Measurements from ENCODE around the gene TRIM71. TPM values are rescaled to one million over a fixed set of nuclear protein-coding genes. Genes with fewer than 3 reads are reported as not detected.

TRIM71 gene
- polyA plus RNA-seq, 1 donor (not counting 4 experiments of a cell fraction or from before 2014, with no cell fraction given) = not detected

GRCh38 chr3:32885283-32885901, 67.6 kb downstream of the TRIM71 start:
- TF ChIP-seq CTCF (optimal IDR thresholded peaks at IDR 0.05 in 1 of 3, IDR thresholded peaks at IDR 0.05 in 1 of 3, conservative IDR thresholded peaks at IDR 0.05 in 1 of 3; ENCODE audit: extremely low read depth in 1 of 3, insufficient read depth in 2 of 3, low read length in 3 of 3) = no peak
- TF ChIP-seq EZH2 (IDR thresholded peaks at IDR 0.05; ENCODE audit: low read length) = no peak
- Histone ChIP-seq H4K20me1 (ENCODE audit: control insufficient read depth, extremely low read depth, insufficient read depth, low read length) (no peaks in the 10 kb centered on the region), H3K9me1 (ENCODE audit: control insufficient read depth, extremely low read depth, insufficient read depth, low read length) (no peaks in the 10 kb centered on the region), H3K36me3 (ENCODE audit: control insufficient read depth in 2 of 2, extremely low read depth in 1 of 2, insufficient read depth in 2 of 2, low read length in 2 of 2) (no peaks in the 10 kb centered on the region), H3K27ac (ENCODE audit: control insufficient read depth, insufficient read depth, low read length) (no peak overlapping the region), H3K9ac (ENCODE audit: control insufficient read depth, extremely low read depth, insufficient read depth, low read length) (no peak overlapping the region), H3K27me3 (ENCODE audit: control insufficient read depth, extremely low read depth, insufficient read depth, low read length) (no peaks in the 10 kb centered on the region), H3K4me3 (ENCODE audit: control insufficient read depth in 2 of 3, extremely low read depth in 1 of 3, insufficient read depth in 2 of 3, low read depth in 1 of 3, low read length in 3 of 3) (no peak overlapping the region), H3K79me2 (ENCODE audit: control insufficient read depth, insufficient read depth, low read length) (no peaks in the 10 kb centered on the region), H2AFZ (ENCODE audit: control insufficient read depth, low read length) (no peak overlapping the region), H3K4me1 (ENCODE audit: control insufficient read depth, extremely low read depth, insufficient read depth, low read length) (no peaks in the 10 kb centered on the region), H3K9me3 (ENCODE audit: control insufficient read depth, low read depth, low read length) (no peaks in the 10 kb centered on the region), H3K4me2 (ENCODE audit: control insufficient read depth, extremely low read depth, insufficient read depth, low read depth, low read length) (no peak overlapping the region)
- FAIRE-seq (no peak), DNase-seq (ENCODE audit: low read depth, low spot score) (no peak)
- dilution Hi-C loops (cut with MboI; ENCODE audit: extremely low pct_ligation_motif_present, low sequenced_read_pairs) = no loop called here

- no peak overlapping the region for H3K4me2 ChIP-seq (ENCODE audit: control insufficient read depth, extremely low read depth, insufficient read depth, low read depth, low read length)
- dilution Hi-C loops (cut with MboI; ENCODE audit: extremely low pct_ligation_motif_present, low sequenced_read_pairs) = no loop called here
Measured at GRCh38 chr3:32886296-32886695, 68.5 kb downstream of the TRIM71 start.

GRCh38 chr3:32886911-32887310, 69.1 kb downstream of the TRIM71 start:
- H3K9me1 ChIP-seq (ENCODE audit: control insufficient read depth, extremely low read depth, insufficient read depth, low read length) = no peaks in the 10 kb centered on the region
- dilution Hi-C loops (cut with MboI; ENCODE audit: extremely low pct_ligation_motif_present, low sequenced_read_pairs) = no loop called here

More at GRCh38 chr3:32886296-32886695, 68.5 kb downstream of the TRIM71 start:
- Histone ChIP-seq H3K9me1 (ENCODE audit: control insufficient read depth, extremely low read depth, insufficient read depth, low read length) (no peaks in the 10 kb centered on the region), H3K4me1 (ENCODE audit: control insufficient read depth, extremely low read depth, insufficient read depth, low read length) (no peaks in the 10 kb centered on the region), H3K79me2 (ENCODE audit: control insufficient read depth, insufficient read depth, low read length) (no peaks in the 10 kb centered on the region), H3K27ac (ENCODE audit: control insufficient read depth, insufficient read depth, low read length) (no peak overlapping the region), H3K9me3 (ENCODE audit: control insufficient read depth, low read depth, low read length) (no peaks in the 10 kb centered on the region), H3K27me3 (ENCODE audit: control insufficient read depth, extremely low read depth, insufficient read depth, low read length) (no peaks in the 10 kb centered on the region), H3K4me3 (ENCODE audit: control insufficient read depth in 2 of 3, extremely low read depth in 1 of 3, insufficient read depth in 2 of 3, low read depth in 1 of 3, low read length in 3 of 3) (no peak overlapping the region), H3K9ac (ENCODE audit: control insufficient read depth, extremely low read depth, insufficient read depth, low read length) (no peak overlapping the region), H4K20me1 (ENCODE audit: control insufficient read depth, extremely low read depth, insufficient read depth, low read length) (no peaks in the 10 kb centered on the region), H2AFZ (ENCODE audit: control insufficient read depth, low read length) (no peak overlapping the region), H3K36me3 (ENCODE audit: control insufficient read depth in 2 of 2, extremely low read depth in 1 of 2, insufficient read depth in 2 of 2, low read length in 2 of 2) (no peaks in the 10 kb centered on the region)
- FAIRE-seq (no peak), DNase-seq (ENCODE audit: low read depth, low spot score) (no peak)
- no peak for TF ChIP-seq EZH2 (IDR thresholded peaks at IDR 0.05; ENCODE audit: low read length)

More at GRCh38 chr3:32886911-32887310, 69.1 kb downstream of the TRIM71 start:
- DNase-seq (ENCODE audit: low read depth, low spot score) (no peak), FAIRE-seq (no peak)
- Histone ChIP-seq H3K27ac (ENCODE audit: control insufficient read depth, insufficient read depth, low read length) (no peak overlapping the region), H3K36me3 (ENCODE audit: control insufficient read depth in 2 of 2, extremely low read depth in 1 of 2, insufficient read depth in 2 of 2, low read length in 2 of 2) (no peaks in the 10 kb centered on the region), H2AFZ (ENCODE audit: control insufficient read depth, low read length) (no peak overlapping the region), H3K79me2 (ENCODE audit: control insufficient read depth, insufficient read depth, low read length) (no peaks in the 10 kb centered on the region), H3K9ac (ENCODE audit: control insufficient read depth, extremely low read depth, insufficient read depth, low read length) (no peak overlapping the region), H3K4me1 (ENCODE audit: control insufficient read depth, extremely low read depth, insufficient read depth, low read length) (no peaks in the 10 kb centered on the region), H3K4me2 (ENCODE audit: control insufficient read depth, extremely low read depth, insufficient read depth, low read depth, low read length) (no peak overlapping the region), H3K9me3 (ENCODE audit: control insufficient read depth, low read depth, low read length) (no peaks in the 10 kb centered on the region), H3K27me3 (ENCODE audit: control insufficient read depth, extremely low read depth, insufficient read depth, low read length) (no peaks in the 10 kb centered on the region), H3K4me3 (ENCODE audit: control insufficient read depth in 2 of 3, extremely low read depth in 1 of 3, insufficient read depth in 2 of 3, low read depth in 1 of 3, low read length in 3 of 3) (no peak overlapping the region), H4K20me1 (ENCODE audit: control insufficient read depth, extremely low read depth, insufficient read depth, low read length) (no peaks in the 10 kb centered on the region)
- TF ChIP-seq EZH2 (IDR thresholded peaks at IDR 0.05; ENCODE audit: low read length) (no peak), CTCF (optimal IDR thresholded peaks at IDR 0.05 in 1 of 3, IDR thresholded peaks at IDR 0.05 in 1 of 3, conservative IDR thresholded peaks at IDR 0.05 in 1 of 3; ENCODE audit: extremely low read depth in 1 of 3, insufficient read depth in 2 of 3, low read length in 3 of 3) (no peak)

Data from keratinocyte (primary cell).